CD4-positive, CD25-positive, alpha-beta regulatory T cell (primary cell): ENCODE measurements around the gene NUDCD3. TPM values are rescaled to one million over a fixed set of nuclear protein-coding genes. Genes with fewer than 3 reads are reported as not detected.
"Not testable (repeated sequence)": the region's sequence is repeated elsewhere in the genome, so short reads cannot be mapped to it uniquely, and the experiment has no call there.

Experiments
- ATAC-seq, 2 donors: fragments of 150-1000 bp; cut with Tn5 transposase; one replicate each; pipeline ENCODE4 v1.10.0; 2021; ENCODE audit warnings: low read depth in 2 of 2, moderate number of reproducible peaks in 2 of 2, moderate library complexity in 1 of 2
- DNase-seq, 3 donors: peaks; one replicate each; pipeline versions ENCODE4 v3.0.0 to v3.0.0-alpha.2; 2012 to 2022; ENCODE audit warnings: mixed read lengths in 1 of 3
- H3K27ac ChIP-seq: one replicate; pipeline ENCODE4 v1.7.0; 2013; ENCODE audit warnings: mild to moderate bottlenecking, low read length; ENCODE audit not compliant: insufficient read depth, poor library complexity, severe bottlenecking
- H3K27me3 ChIP-seq: one replicate; pipeline ENCODE4 v1.7.0; 2013; ENCODE audit warnings: low read length; ENCODE audit not compliant: control insufficient read depth, insufficient read depth
- H3K36me3 ChIP-seq: one replicate; pipeline ENCODE4 v1.7.0; 2013; ENCODE audit warnings: mild to moderate bottlenecking, low read length, moderate library complexity; ENCODE audit not compliant: control insufficient read depth, insufficient read depth
- H3K4me1 ChIP-seq: 2 replicates; pipeline ENCODE4 v1.7.0; 2013; ENCODE audit warnings: mild to moderate bottlenecking, low read length; ENCODE audit not compliant: insufficient read depth, control insufficient read depth, poor library complexity, severe bottlenecking
- H3K4me3 ChIP-seq: one replicate; pipeline ENCODE4 v1.7.0; 2013; ENCODE audit warnings: low read depth, mild to moderate bottlenecking, low read length, moderate library complexity
- H3K9me3 ChIP-seq, 2 experiments: 1 replicate in 1 of 2; 2 replicates in 1 of 2; pipeline ENCODE4 v1.7.0; 2013; ENCODE audit warnings: low read length in 2 of 2, mild to moderate bottlenecking in 1 of 2, moderate library complexity in 1 of 2; ENCODE audit not compliant: control insufficient read depth in 2 of 2
- H3K27ac Mint-ChIP-seq, 3 donors: one replicate each; pipeline ENCODE4 v1.8.0; 2020 to 2022; ENCODE audit warnings: mild to moderate bottlenecking in 3 of 3, mixed read lengths in 3 of 3, moderate library complexity in 2 of 3
- H3K27me3 Mint-ChIP-seq: one replicate; pipeline ENCODE4 v1.8.0; 2022; ENCODE audit warnings: mild to moderate bottlenecking, mixed read lengths
- H3K36me3 Mint-ChIP-seq: one replicate; pipeline ENCODE4 v1.8.0; 2020; ENCODE audit warnings: mixed read lengths
- H3K4me1 Mint-ChIP-seq, 4 donors: one replicate each; pipeline ENCODE4 v1.8.0; 2020 to 2022; ENCODE audit warnings: mixed read lengths in 4 of 4, mild to moderate bottlenecking in 1 of 4
- H3K4me3 Mint-ChIP-seq, 4 donors: one replicate each; pipeline ENCODE4 v1.8.0; 2020 to 2022; ENCODE audit warnings: mild to moderate bottlenecking in 4 of 4, mixed read lengths in 4 of 4, moderate library complexity in 3 of 4
- H3K9me3 Mint-ChIP-seq, 7 donors: one replicate each; pipeline ENCODE4 v1.8.0; 2020 to 2022; ENCODE audit warnings: mixed read lengths in 7 of 7, mild to moderate bottlenecking in 3 of 7, moderate library complexity in 2 of 7
- polyA plus RNA-seq, 4 donors: library from polyadenylated mRNA; unstranded; fragments of 300-500 nt; fragmentation: Illumina TruSeq; gene quantifications; one replicate each; pipeline ENCODE4 v1.2.3, GENCODE V29; 2021
- total RNA-seq: library from RNA; stranded (reverse); gene quantifications from one replicate; pipeline ENCODE4 v1.2.3, GENCODE V29; 2022

Gene NUDCD3
- total and polyA plus RNA-seq, 5 donors from 2014 or later, result 55.6 to 85.6 (median 70.1) TPM

- no peaks in the 10 kb centered on the region for H3K36me3 ChIP-seq
- Mint-ChIP-seq H3K4me3 (no peak overlapping the region), H3K4me1 (no peaks in the 10 kb centered on the region), H3K36me3 (peaks cover 3% of the 10 kb centered on the region), H3K27ac (no peak overlapping the region), H3K27me3 (peaks cover 27% of the 10 kb centered on the region), H3K9me3 (peaks cover 0 to 7% (median 1%) of the 10 kb centered on the region in 7 donors)
- peaks cover 0 to 2% of the 10 kb centered on the region in 2 experiments for H3K9me3 ChIP-seq
- no peak overlapping the region for H3K27ac ChIP-seq
- H3K27me3 ChIP-seq, result no peaks in the 10 kb centered on the region
- no peak for DNase-seq
- no peak overlapping the region for H3K4me3 ChIP-seq
- no peak for ATAC-seq
- H3K4me1 ChIP-seq, result no peaks in the 10 kb centered on the region
Measured at GRCh38 chr7:44512736-44513135, 22.3 kb upstream of the NUDCD3 start.

- Histone ChIP-seq H3K27me3 (no peaks in the 10 kb centered on the region), H3K9me3 (peaks cover 0 to 2% of the 10 kb centered on the region in 2 experiments), H3K4me1 (no peaks in the 10 kb centered on the region), H3K4me3 (no peak overlapping the region), H3K27ac (no peak overlapping the region), H3K36me3 (no peaks in the 10 kb centered on the region)
- ATAC-seq (no peak), DNase-seq (no peak)
- Mint-ChIP-seq H3K4me3 (no peak overlapping the region), H3K36me3 (peaks cover 3% of the 10 kb centered on the region), H3K27ac (no peak overlapping the region), H3K4me1 (no peaks in the 10 kb centered on the region), H3K9me3 (peaks cover 0 to 8% (median 1%) of the 10 kb centered on the region in 7 donors), H3K27me3 (peaks cover 28% of the 10 kb centered on the region)
Measured at GRCh38 chr7:44511863-44512468, 21.5 kb upstream of the NUDCD3 start.

- ATAC-seq (no peak), DNase-seq (no peak)
- H3K4me3 Mint-ChIP-seq, result no peak overlapping the region
- H3K27ac Mint-ChIP-seq, result peak overlapping the region in 1 of 3 donors; percentile 36
- Histone ChIP-seq H3K9me3 (peaks cover 0 to 2% of the 10 kb centered on the region in 2 experiments), H3K27me3 (no peaks in the 10 kb centered on the region), H3K36me3 (no peaks in the 10 kb centered on the region), H3K4me1 (no peaks in the 10 kb centered on the region), H3K4me3 (no peak overlapping the region), H3K27ac (no peak overlapping the region)
- H3K36me3 Mint-ChIP-seq, result peaks cover 3% of the 10 kb centered on the region
- H3K4me1 Mint-ChIP-seq, result no peaks in the 10 kb centered on the region
- H3K9me3 Mint-ChIP-seq, result peaks cover 0 to 8% (median 4%) of the 10 kb centered on the region in 7 donors
- peaks cover 33% of the 10 kb centered on the region for H3K27me3 Mint-ChIP-seq
Measured at GRCh38 chr7:44511236-44511635, 20.8 kb upstream of the NUDCD3 start.

GRCh38 chr7:44508328-44509030 lies 18.0 kb upstream of the NUDCD3 start:
- Histone ChIP-seq H3K27ac (no peak overlapping the region), H3K4me1 (no peaks in the 10 kb centered on the region), H3K4me3 (no peak overlapping the region), H3K9me3 (peaks cover 0 to 2% of the 10 kb centered on the region in 2 experiments), H3K27me3 (no peaks in the 10 kb centered on the region), H3K36me3 (no peaks in the 10 kb centered on the region)
- DNase-seq (no peak), ATAC-seq (no peak)
- Mint-ChIP-seq H3K27ac (no peak overlapping the region), H3K36me3 (peaks cover 3% of the 10 kb centered on the region), H3K4me3 (no peak overlapping the region), H3K9me3 (peaks cover 0 to 8% (median 4%) of the 10 kb centered on the region in 7 donors), H3K27me3 (peaks cover 42% of the 10 kb centered on the region), H3K4me1 (peaks cover 0 to 3% (median 0%) of the 10 kb centered on the region in 4 donors)

- H3K27ac Mint-ChIP-seq, ATAC-seq, H3K4me3 ChIP-seq, H3K4me1 Mint-ChIP-seq, H3K4me1 ChIP-seq, H3K27me3 ChIP-seq, H3K9me3 Mint-ChIP-seq, H3K36me3 Mint-ChIP-seq, H3K9me3 ChIP-seq, DNase-seq, H3K27ac ChIP-seq, H3K36me3 ChIP-seq: not testable (repeated sequence)
- Mint-ChIP-seq H3K27me3 (peaks cover 50% of the 10 kb centered on the region), H3K4me3 (peak overlapping the region in 1 of 4 donors; percentile 32)
Measured at GRCh38 chr7:44506592-44507288, 16.3 kb upstream of the NUDCD3 start.

GRCh38 chr7:44505595-44505994 lies 15.1 kb upstream of the NUDCD3 start:
- peak in 1 of 3 donors; percentile 16 for DNase-seq
- H3K4me3 Mint-ChIP-seq, result no peak overlapping the region
- Histone ChIP-seq H3K4me3 (no peak overlapping the region), H3K27me3 (peaks cover 2% of the 10 kb centered on the region), H3K9me3 (peaks cover 0 to 2% of the 10 kb centered on the region in 2 experiments), H3K36me3 (no peaks in the 10 kb centered on the region), H3K4me1 (no peaks in the 10 kb centered on the region), H3K27ac (no peak overlapping the region)
- no peak overlapping the region for H3K27ac Mint-ChIP-seq
- peaks cover 0 to 3% (median 0%) of the 10 kb centered on the region in 4 donors for H3K4me1 Mint-ChIP-seq
- H3K9me3 Mint-ChIP-seq, result peaks cover 0 to 8% (median 4%) of the 10 kb centered on the region in 7 donors
- H3K36me3 Mint-ChIP-seq, result no peaks in the 10 kb centered on the region
- no peak for ATAC-seq
- H3K27me3 Mint-ChIP-seq, result peaks cover 47% of the 10 kb centered on the region

GRCh38 chr7:44498230-44498954 lies 7.9 kb upstream of the NUDCD3 start:
- no peak overlapping the region for H3K27ac ChIP-seq
- H3K4me3 Mint-ChIP-seq, result no peak overlapping the region
- DNase-seq, result no peak
- no peaks in the 10 kb centered on the region for H3K4me1 Mint-ChIP-seq
- no peaks in the 10 kb centered on the region for H3K36me3 Mint-ChIP-seq
- peaks cover 11% of the 10 kb centered on the region for H3K27me3 ChIP-seq
- no peaks in the 10 kb centered on the region for H3K4me1 ChIP-seq
- no peaks in the 10 kb centered on the region for H3K36me3 ChIP-seq
- no peak for ATAC-seq
- no peak overlapping the region for H3K27ac Mint-ChIP-seq
- no peaks in the 10 kb centered on the region for H3K9me3 ChIP-seq
- H3K9me3 Mint-ChIP-seq, result no peaks in the 10 kb centered on the region
- peaks cover 43% of the 10 kb centered on the region for H3K27me3 Mint-ChIP-seq
- H3K4me3 ChIP-seq, result no peak overlapping the region
